Measurements from ENCODE around the gene FAM78A. TPM values are rescaled to one million over a fixed set of nuclear protein-coding genes. Genes with fewer than 3 reads are reported as not detected.

FAM78A gene
- total RNA-seq, 1 experiment from 2014 or later: 3.0 TPM

DNA sequence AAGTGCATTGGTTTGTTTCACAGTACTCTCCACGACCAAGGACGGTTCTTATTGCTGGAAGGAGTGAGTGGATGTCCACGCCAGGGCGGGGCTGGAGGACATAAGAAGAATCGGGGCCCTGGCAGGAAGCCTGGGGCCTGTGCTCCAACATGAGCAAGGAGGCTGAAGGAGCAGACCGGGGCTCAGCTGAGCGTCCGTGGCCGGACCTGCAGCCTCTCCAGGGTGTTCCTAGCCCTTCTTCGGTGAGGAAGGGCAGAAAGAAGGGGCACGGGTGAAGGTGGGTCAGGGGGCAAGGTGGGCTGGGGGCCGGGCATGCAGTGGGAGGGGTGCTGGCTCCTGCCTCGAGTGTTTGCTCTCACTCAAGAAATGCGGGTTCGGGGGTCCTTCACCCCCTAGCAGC is 18.1 kb downstream of the FAM78A start:
- H3K9me3 Mint-ChIP-seq: no peaks in the 10 kb centered on the region
- DNase-seq (ENCODE audit: low spot score) (no peak), ATAC-seq (no peak)
- ChIA-PET CTCF (interaction anchor here (1.6 to 3.2 kb wide), 3 partner anchors 13 to 77 kb away, joined by 9 to 51 read pairs (median 10); partner anchors contain the start of gene FAM78A), POLR2A (no interaction called here)
- no peaks in the 10 kb centered on the region for H3K36me3 Mint-ChIP-seq
- no peaks in the 10 kb centered on the region for H3K27me3 Mint-ChIP-seq (ENCODE audit: low read depth)
- H3K27ac Mint-ChIP-seq: no peak overlapping the region; the same call in 1 of the 2 replicates
- peaks cover 9% of the 10 kb centered on the region for H3K4me1 Mint-ChIP-seq
- TF ChIP-seq, protein P1, sequence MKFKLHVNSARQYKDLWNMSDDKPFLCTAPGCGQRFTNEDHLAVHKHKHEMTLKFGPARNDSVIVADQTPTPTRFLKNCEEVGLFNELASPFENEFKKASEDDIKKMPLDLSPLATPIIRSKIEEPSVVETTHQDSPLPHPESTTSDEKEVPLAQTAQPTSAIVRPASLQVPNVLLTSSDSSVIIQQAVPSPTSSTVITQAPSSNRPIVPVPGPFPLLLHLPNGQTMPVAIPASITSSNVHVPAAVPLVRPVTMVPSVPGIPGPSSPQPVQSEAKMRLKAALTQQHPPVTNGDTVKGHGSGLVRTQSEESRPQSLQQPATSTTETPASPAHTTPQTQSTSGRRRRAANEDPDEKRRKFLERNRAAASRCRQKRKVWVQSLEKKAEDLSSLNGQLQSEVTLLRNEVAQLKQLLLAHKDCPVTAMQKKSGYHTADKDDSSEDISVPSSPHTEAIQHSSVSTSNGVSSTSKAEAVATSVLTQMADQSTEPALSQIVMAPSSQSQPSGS (CRISPR knock-in tag; IDR thresholded peaks at IDR 0.05; ENCODE audit: borderline replicate concordance, low read depth): no peak
- TF ChIP-seq ZNF423 (CRISPR knock-in tag; IDR thresholded peaks at IDR 0.05) (no peak), ZBTB43 (CRISPR knock-in tag; IDR thresholded peaks at IDR 0.05) (no peak), NR1H2 (CRISPR knock-in tag; IDR thresholded peaks at IDR 0.05) (no peak), GTF2I (CRISPR knock-in tag; conservative IDR thresholded peaks at IDR 0.05) (no peak), NFATC4 (CRISPR knock-in tag; IDR thresholded peaks at IDR 0.05) (no peak), CBFB (CRISPR knock-in tag; IDR thresholded peaks at IDR 0.05; ENCODE audit: low read depth) (no peak), ESRRA (CRISPR knock-in tag; IDR thresholded peaks at IDR 0.05; ENCODE audit: borderline replicate concordance) (no peak), FOXK1 (CRISPR knock-in tag; IDR thresholded peaks at IDR 0.05) (no peak)
- TF ChIP-seq, protein P2, sequence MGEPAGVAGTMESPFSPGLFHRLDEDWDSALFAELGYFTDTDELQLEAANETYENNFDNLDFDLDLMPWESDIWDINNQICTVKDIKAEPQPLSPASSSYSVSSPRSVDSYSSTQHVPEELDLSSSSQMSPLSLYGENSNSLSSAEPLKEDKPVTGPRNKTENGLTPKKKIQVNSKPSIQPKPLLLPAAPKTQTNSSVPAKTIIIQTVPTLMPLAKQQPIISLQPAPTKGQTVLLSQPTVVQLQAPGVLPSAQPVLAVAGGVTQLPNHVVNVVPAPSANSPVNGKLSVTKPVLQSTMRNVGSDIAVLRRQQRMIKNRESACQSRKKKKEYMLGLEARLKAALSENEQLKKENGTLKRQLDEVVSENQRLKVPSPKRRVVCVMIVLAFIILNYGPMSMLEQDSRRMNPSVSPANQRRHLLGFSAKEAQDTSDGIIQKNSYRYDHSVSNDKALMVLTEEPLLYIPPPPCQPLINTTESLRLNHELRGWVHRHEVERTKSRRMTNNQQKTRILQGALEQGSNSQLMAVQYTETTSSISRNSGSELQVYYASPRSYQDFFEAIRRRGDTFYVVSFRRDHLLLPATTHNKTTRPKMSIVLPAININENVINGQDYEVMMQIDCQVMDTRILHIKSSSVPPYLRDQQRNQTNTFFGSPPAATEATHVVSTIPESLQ (CRISPR knock-in tag; IDR thresholded peaks at IDR 0.05): no peak
- TF ChIP-seq, protein P3, sequence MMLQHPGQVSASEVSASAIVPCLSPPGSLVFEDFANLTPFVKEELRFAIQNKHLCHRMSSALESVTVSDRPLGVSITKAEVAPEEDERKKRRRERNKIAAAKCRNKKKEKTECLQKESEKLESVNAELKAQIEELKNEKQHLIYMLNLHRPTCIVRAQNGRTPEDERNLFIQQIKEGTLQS (CRISPR knock-in tag; conservative IDR thresholded peaks at IDR 0.05): no peak
- no peak overlapping the region for H3K4me3 Mint-ChIP-seq

DNA sequence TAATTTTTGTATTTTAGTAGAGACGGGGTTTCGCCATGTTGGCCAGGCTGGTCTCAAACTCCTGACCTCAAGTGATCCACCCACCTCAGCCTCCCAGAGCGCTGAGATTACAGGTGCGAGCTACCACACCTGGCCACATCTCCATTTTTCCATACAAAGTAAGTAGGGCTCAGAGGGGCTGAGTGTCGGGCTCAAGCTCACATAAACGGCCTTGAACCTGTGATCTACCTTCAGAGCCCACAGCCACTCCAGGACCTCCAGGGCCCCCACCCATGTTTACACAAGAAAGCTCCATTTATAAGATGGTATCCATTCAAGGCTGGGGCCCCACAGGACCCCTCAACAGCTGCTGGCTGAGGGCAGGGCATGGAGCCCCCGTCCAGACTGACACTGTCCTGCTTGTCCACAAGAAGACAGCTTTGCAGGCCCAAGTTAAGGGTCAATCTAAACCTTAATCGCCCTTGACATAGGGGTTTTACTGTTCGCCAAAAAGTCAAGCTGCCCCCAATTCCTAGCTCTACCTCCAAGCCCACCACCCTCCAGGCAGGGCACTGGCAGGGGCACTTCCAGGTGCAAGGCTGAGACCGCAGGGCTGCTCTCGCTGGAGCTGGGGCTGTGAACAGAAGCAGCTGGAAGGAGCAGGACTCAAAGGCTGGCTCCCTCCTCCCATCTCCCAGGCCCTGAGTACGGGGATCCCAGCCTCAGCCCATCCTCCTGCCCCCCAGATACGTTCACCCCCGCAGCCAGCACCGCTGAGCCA is 18.9 kb downstream of the FAM78A start:
- ChIA-PET CTCF (interaction anchor here (0.6 to 3.2 kb wide), 6 partner anchors 14 to 211 kb away, joined by 3 to 51 read pairs (median 6); partner anchors contain the start of gene FAM78A), POLR2A (interaction anchor here (0.9 kb wide), 1 partner anchor 79 kb away, joined by 3 read pairs; no protein-coding TSS in a partner anchor)
- TF ChIP-seq, protein P4, sequence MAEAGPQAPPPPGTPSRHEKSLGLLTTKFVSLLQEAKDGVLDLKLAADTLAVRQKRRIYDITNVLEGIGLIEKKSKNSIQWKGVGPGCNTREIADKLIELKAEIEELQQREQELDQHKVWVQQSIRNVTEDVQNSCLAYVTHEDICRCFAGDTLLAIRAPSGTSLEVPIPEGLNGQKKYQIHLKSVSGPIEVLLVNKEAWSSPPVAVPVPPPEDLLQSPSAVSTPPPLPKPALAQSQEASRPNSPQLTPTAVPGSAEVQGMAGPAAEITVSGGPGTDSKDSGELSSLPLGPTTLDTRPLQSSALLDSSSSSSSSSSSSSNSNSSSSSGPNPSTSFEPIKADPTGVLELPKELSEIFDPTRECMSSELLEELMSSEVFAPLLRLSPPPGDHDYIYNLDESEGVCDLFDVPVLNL (CRISPR knock-in tag; IDR thresholded peaks at IDR 0.05; ENCODE audit: borderline replicate concordance, low read depth): no peak
- TF ChIP-seq OVOL2 (CRISPR knock-in tag; IDR thresholded peaks at IDR 0.05; ENCODE audit: borderline replicate concordance) (no peak), EMX1 (CRISPR knock-in tag; IDR thresholded peaks at IDR 0.05) (no peak), ELF4 (CRISPR knock-in tag; IDR thresholded peaks at IDR 0.05; ENCODE audit: low read depth) (no peak), GABPB1 (CRISPR knock-in tag; IDR thresholded peaks at IDR 0.05) (no peak), TP53 (CRISPR knock-in tag; IDR thresholded peaks at IDR 0.05) (no peak), SP1 (CRISPR knock-in tag; conservative IDR thresholded peaks at IDR 0.05) (no peak)
- TF ChIP-seq, protein P5, sequence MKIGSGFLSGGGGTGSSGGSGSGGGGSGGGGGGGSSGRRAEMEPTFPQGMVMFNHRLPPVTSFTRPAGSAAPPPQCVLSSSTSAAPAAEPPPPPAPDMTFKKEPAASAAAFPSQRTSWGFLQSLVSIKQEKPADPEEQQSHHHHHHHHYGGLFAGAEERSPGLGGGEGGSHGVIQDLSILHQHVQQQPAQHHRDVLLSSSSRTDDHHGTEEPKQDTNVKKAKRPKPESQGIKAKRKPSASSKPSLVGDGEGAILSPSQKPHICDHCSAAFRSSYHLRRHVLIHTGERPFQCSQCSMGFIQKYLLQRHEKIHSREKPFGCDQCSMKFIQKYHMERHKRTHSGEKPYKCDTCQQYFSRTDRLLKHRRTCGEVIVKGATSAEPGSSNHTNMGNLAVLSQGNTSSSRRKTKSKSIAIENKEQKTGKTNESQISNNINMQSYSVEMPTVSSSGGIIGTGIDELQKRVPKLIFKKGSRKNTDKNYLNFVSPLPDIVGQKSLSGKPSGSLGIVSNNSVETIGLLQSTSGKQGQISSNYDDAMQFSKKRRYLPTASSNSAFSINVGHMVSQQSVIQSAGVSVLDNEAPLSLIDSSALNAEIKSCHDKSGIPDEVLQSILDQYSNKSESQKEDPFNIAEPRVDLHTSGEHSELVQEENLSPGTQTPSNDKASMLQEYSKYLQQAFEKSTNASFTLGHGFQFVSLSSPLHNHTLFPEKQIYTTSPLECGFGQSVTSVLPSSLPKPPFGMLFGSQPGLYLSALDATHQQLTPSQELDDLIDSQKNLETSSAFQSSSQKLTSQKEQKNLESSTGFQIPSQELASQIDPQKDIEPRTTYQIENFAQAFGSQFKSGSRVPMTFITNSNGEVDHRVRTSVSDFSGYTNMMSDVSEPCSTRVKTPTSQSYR (CRISPR knock-in tag; IDR thresholded peaks at IDR 0.05): no peak
- no peak overlapping the region for H3K27ac Mint-ChIP-seq
- no peaks in the 10 kb centered on the region for H3K27me3 Mint-ChIP-seq (ENCODE audit: low read depth)
- H3K9me3 Mint-ChIP-seq: no peaks in the 10 kb centered on the region
- H3K4me1 Mint-ChIP-seq: peaks cover 9% of the 10 kb centered on the region
- H3K4me3 Mint-ChIP-seq: no peak overlapping the region
- ATAC-seq (no peak), DNase-seq (ENCODE audit: low spot score) (no peak)
- H3K36me3 Mint-ChIP-seq: no peaks in the 10 kb centered on the region
